HG02938 (cell line): Measurements from ENCODE around the gene WNT10A.
"Not testable (repeated sequence)": the region's sequence is repeated elsewhere in the genome, so short reads cannot be mapped to it uniquely, and the experiment has no call there.

Experiments used
- ATAC-seq: cut with Tn5 transposase; IDR thresholded peaks from one replicate; pipeline ENCODE4 v1.9.1; 2021; ENCODE audit warnings: mild to moderate bottlenecking, moderate library complexity; ENCODE audit not compliant: unreplicated experiment

WNT10A gene

DNA sequence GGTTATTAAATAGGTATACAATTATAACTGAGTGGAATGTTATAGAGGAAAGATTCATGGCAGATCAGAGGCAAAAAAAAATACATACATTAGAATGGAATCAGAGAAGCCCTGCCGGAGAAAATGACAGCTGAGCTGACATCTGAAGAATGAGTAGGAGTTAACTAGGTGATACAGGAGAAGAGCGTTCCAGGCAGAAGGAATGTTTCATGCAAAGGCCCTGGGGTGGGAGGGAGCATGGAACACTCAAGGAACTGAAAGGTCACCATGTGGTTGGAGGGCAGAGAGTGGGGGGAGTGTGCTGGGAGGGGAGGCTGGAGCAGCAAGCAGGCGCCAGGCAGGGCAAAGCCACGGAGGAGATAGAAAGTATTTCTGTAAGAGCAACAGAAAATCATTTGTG, 47.2 kb downstream of the WNT10A start:
- ATAC-seq = no peak

DNA sequence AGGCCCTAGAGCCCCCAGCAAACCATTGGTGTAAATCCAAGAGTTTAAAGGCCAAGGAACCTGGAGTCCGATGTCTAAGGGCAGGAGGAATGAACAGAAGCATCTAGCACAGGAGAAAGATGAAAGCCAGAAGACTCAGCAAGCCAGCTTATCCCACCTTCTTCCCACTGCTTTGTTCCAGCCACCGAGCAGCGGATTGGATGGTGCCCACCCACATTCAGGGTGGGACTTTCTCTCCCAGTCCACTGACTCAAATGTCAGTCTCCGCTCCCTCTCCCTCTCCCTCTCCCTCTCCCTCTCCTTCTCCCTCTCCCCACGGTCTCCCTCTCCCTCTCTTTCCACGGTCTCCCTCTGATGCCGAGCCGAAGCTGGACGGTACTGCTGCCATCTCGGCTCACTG, 49.8 kb downstream of the WNT10A start:
- not testable (repeated sequence) for ATAC-seq

DNA sequence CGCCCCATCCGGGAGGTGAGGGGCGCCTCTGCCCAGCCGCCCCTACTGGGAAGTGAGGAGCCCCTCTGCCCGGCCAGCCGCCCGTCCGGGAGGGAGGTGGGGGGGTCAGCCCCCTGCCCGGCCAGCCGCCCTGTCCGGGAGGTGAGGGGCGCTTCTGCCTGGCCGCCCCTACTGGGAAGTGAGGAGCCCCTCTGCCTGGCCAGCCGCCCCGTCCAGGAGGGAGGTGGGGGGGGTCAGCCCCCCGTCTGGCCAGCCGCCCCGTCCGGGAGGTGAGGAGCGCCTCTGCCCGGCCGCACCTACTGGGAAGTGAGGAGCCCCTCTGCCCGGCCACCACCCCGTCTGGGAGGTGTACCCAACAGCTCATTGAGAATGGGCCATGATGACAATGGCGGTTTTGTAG, 51.1 kb downstream of the WNT10A start:
- ATAC-seq = not testable (repeated sequence)
